DMS53 (cell line): ENCODE measurements around the gene PAQR9.
"Not testable (repeated sequence)": the region's sequence is repeated elsewhere in the genome, so short reads cannot be mapped to it uniquely, and the experiment has no call there.

ENCODE experiments used
- DNase-seq: peaks from one replicate; lab custom pipeline; 2025; lab: John Stamatoyannopoulos, UW

Gene PAQR9

GRCh38 chr3:142963516-142964448, at the start of gene PAQR9:
TSS of gene PAQR9 (minus strand) at chr3:142963674. CDS start at chr3:142963336, 338 bp downstream.
- DNase-seq: peak; percentile 72

GRCh38 chr3:143011705-143012104, 48.2 kb upstream of the PAQR9 start:
- no peak for DNase-seq

- DNase-seq: no peak
Observed at GRCh38 chr3:143010024-143010423, 46.5 kb upstream of the PAQR9 start.

GRCh38 chr3:143004823-143005222, 41.3 kb upstream of the PAQR9 start:
- no peak for DNase-seq

GRCh38 chr3:143002727-143003126, 39.3 kb upstream of the PAQR9 start:
- DNase-seq: no peak

GRCh38 chr3:143002083-143002712, 38.7 kb upstream of the PAQR9 start:
- DNase-seq: peak; percentile 62

- peak; percentile 98 for DNase-seq
Observed at GRCh38 chr3:143001369-143002082, 38.1 kb upstream of the PAQR9 start, which contains the start of gene U2SURP. TSS of gene U2SURP (plus strand) at chr3:143001570. CDS start at chr3:143001629, 59 bp downstream.

- DNase-seq: no peak
Observed at GRCh38 chr3:143001034-143001368, 37.5 kb upstream of the PAQR9 start.

- DNase-seq: no peak
Observed at GRCh38 chr3:143000528-143000927, 37.1 kb upstream of the PAQR9 start.

- no peak for DNase-seq
Observed at GRCh38 chr3:142999881-143000280, 36.4 kb upstream of the PAQR9 start.

- DNase-seq: no peak
Observed at GRCh38 chr3:142998439-142998838, 35.0 kb upstream of the PAQR9 start.

GRCh38 chr3:142997330-142997729, 33.9 kb upstream of the PAQR9 start:
- DNase-seq: no peak

- DNase-seq: peak; percentile 77
Observed at GRCh38 chr3:142993958-142994442, 30.5 kb upstream of the PAQR9 start.

GRCh38 chr3:142992323-142992722, 28.8 kb upstream of the PAQR9 start:
- DNase-seq: no peak

GRCh38 chr3:142990721-142991120, 27.2 kb upstream of the PAQR9 start:
- DNase-seq: no peak

GRCh38 chr3:142988826-142989225, 25.4 kb upstream of the PAQR9 start:
- DNase-seq: not testable (repeated sequence)

- not testable (repeated sequence) for DNase-seq
Observed at GRCh38 chr3:142988221-142988620, 24.7 kb upstream of the PAQR9 start.

GRCh38 chr3:142987707-142988106, 24.2 kb upstream of the PAQR9 start:
- DNase-seq: no peak

- peak; percentile 65 for DNase-seq
Observed at GRCh38 chr3:142987080-142987700, 23.7 kb upstream of the PAQR9 start.

GRCh38 chr3:142984255-142984654, 20.8 kb upstream of the PAQR9 start:
- DNase-seq: no peak

GRCh38 chr3:142983318-142983717, 19.8 kb upstream of the PAQR9 start:
- DNase-seq: no peak
